Astrocyte (in vitro differentiated cells and primary cell): ENCODE measurements around the gene TRPC4. TPM values are rescaled to one million over a fixed set of nuclear protein-coding genes. Genes with fewer than 3 reads are reported as not detected.
A peak's percentile ranks its signal among the peaks of the same experiment; 100 is the strongest.

ENCODE experiments used
- DNase-seq: peaks from one replicate; pipeline ENCODE4 v3.0.0-alpha.2; 2010; ENCODE audit warnings: low read depth
- FAIRE-seq: peaks from 2 replicates; lab custom pipeline; 2011; peaks lifted over from hg19 to GRCh38; lab: Jason Lieb, UNC
- H2AFZ ChIP-seq: 2 replicates; pipeline ENCODE4 v1.6.0; 2012; ENCODE audit warnings: low read depth, low read length, inconsistent platforms
- H3K27ac ChIP-seq: 2 replicates; pipeline ENCODE4 v1.5.1; 2011; ENCODE audit warnings: low read depth, low read length, inconsistent platforms
- H3K27me3 ChIP-seq: 2 replicates; pipeline ENCODE4 v1.6.0; 2011; ENCODE audit warnings: low read length, inconsistent platforms; ENCODE audit not compliant: insufficient read depth
- H3K36me3 ChIP-seq: 2 replicates; pipeline ENCODE4 v1.5.1; 2011; ENCODE audit warnings: low read length, inconsistent platforms; ENCODE audit not compliant: insufficient read depth
- H3K4me1 ChIP-seq: 2 replicates; pipeline ENCODE4 v1.5.1; 2011; ENCODE audit warnings: low read length, inconsistent platforms; ENCODE audit not compliant: insufficient read depth
- H3K4me2 ChIP-seq: 2 replicates; pipeline ENCODE4 v1.6.0; 2012; ENCODE audit warnings: low read length, inconsistent platforms
- H3K4me3 ChIP-seq: 2 replicates; pipeline ENCODE4 v1.5.1; 2011; ENCODE audit warnings: low read depth, mild to moderate bottlenecking, low read length, inconsistent platforms; ENCODE audit not compliant: insufficient read depth
- H3K79me2 ChIP-seq: 2 replicates; pipeline ENCODE4 v1.6.0; 2012; ENCODE audit warnings: mild to moderate bottlenecking, low read length, inconsistent platforms; ENCODE audit not compliant: insufficient read depth
- H3K9ac ChIP-seq: 2 replicates; pipeline ENCODE4 v1.6.0; 2012; ENCODE audit warnings: mild to moderate bottlenecking, low read length, inconsistent platforms
- H3K9me3 ChIP-seq: 2 replicates; pipeline ENCODE4 v1.5.1; 2012; ENCODE audit warnings: low read depth, mild to moderate bottlenecking, low read length, inconsistent platforms; ENCODE audit not compliant: insufficient read depth
- H4K20me1 ChIP-seq: 2 replicates; pipeline ENCODE4 v1.6.0; 2012; ENCODE audit warnings: low read length, inconsistent platforms; ENCODE audit not compliant: insufficient read depth
- H3K27ac Mint-ChIP-seq: one replicate; pipeline ENCODE4 v1.8.0; 2021; ENCODE audit warnings: mild to moderate bottlenecking, mixed read lengths; ENCODE audit not compliant: unreplicated experiment
- H3K27me3 Mint-ChIP-seq: one replicate; pipeline ENCODE4 v1.8.0; 2021; ENCODE audit warnings: low read depth, mixed read lengths; ENCODE audit not compliant: unreplicated experiment
- H3K36me3 Mint-ChIP-seq: one replicate; pipeline ENCODE4 v1.8.0; 2021; ENCODE audit warnings: low read depth, mixed read lengths; ENCODE audit not compliant: unreplicated experiment
- H3K4me1 Mint-ChIP-seq: one replicate; pipeline ENCODE4 v1.8.0; 2021; ENCODE audit warnings: low read depth, mixed read lengths; ENCODE audit not compliant: unreplicated experiment
- H3K4me3 Mint-ChIP-seq: one replicate; pipeline ENCODE4 v1.8.0; 2021; ENCODE audit warnings: mild to moderate bottlenecking, moderate library complexity, mixed read lengths; ENCODE audit not compliant: unreplicated experiment
- H3K9me3 Mint-ChIP-seq: one replicate; pipeline ENCODE4 v1.8.0; 2021; ENCODE audit warnings: mild to moderate bottlenecking, mixed read lengths; ENCODE audit not compliant: unreplicated experiment
- CTCF ChIP-seq: IDR thresholded peaks from 2 replicates; pipeline ENCODE4 v1.5.1; 2011; ENCODE audit warnings: low read depth, mild to moderate bottlenecking, inconsistent platforms, low read length, moderate library complexity; ENCODE audit not compliant: insufficient read depth
- EZH2 ChIP-seq: IDR thresholded peaks from 2 replicates; pipeline ENCODE4 v1.6.1; 2012; ENCODE audit warnings: mild to moderate bottlenecking, low read length, inconsistent platforms; ENCODE audit not compliant: insufficient read depth
- total RNA-seq: library from RNA; stranded (reverse); gene quantifications from 2 replicates; pipeline ENCODE4 v1.2.1, GENCODE V29; 2021

TRPC4 gene
- total RNA-seq, 1 donor from 2014 or later, result 14.4 TPM

- no peak overlapping the region for H3K27ac ChIP-seq
Observed at GRCh38 chr13:37599519-37599918, 270.1 kb downstream of the TRPC4 start.

GRCh38 chr13:37598597-37598996 lies 271.0 kb downstream of the TRPC4 start, which contains the start of gene POSTN:
Gene POSTN, minus strand, starts transcription at chr13:37598768. Its CDS starts 42 bp downstream, at chr13:37598726.
- TF ChIP-seq CTCF, result no peak
- TF ChIP-seq EZH2, result no peak
- Histone ChIP-seq H4K20me1 (no peaks in the 10 kb centered on the region), H3K4me2 (peak within 1 kb of the TSS; percentile 77), H3K4me1 (no peaks in the 10 kb centered on the region), H3K27me3 (no peaks in the 10 kb centered on the region), H2AFZ (no peak within 1 kb of the TSS), H3K36me3 (no peaks in the 10 kb centered on the region), H3K9me3 (no peaks in the 10 kb centered on the region), H3K79me2 (peaks cover 27% of the 10 kb centered on the region), H3K9ac (peak within 1 kb of the TSS; percentile 74), H3K27ac (no peak within 1 kb of the TSS), H3K4me3 (peak within 1 kb of the TSS; percentile 58)
- no peak for FAIRE-seq
- H3K4me1 Mint-ChIP-seq, result peaks cover 12% of the 10 kb centered on the region
- peak within 1 kb of the TSS; percentile 73 for H3K4me3 Mint-ChIP-seq
- no peaks in the 10 kb centered on the region for H3K27me3 Mint-ChIP-seq
- no peaks in the 10 kb centered on the region for H3K9me3 Mint-ChIP-seq
- no peaks in the 10 kb centered on the region for H3K36me3 Mint-ChIP-seq
- peak; percentile 61 for DNase-seq
- H3K27ac Mint-ChIP-seq, result peak within 1 kb of the TSS; percentile 82

More at GRCh38 chr13:37599519-37599918, 270.1 kb downstream of the TRPC4 start:
- H3K4me2 ChIP-seq, result no peak overlapping the region
- peaks cover 27% of the 10 kb centered on the region for H3K79me2 ChIP-seq
- Mint-ChIP-seq H3K4me3 (no peak overlapping the region), H3K27ac (no peak overlapping the region), H3K36me3 (no peaks in the 10 kb centered on the region), H3K4me1 (peaks cover 12% of the 10 kb centered on the region), H3K9me3 (no peaks in the 10 kb centered on the region), H3K27me3 (no peaks in the 10 kb centered on the region)
- no peaks in the 10 kb centered on the region for H3K27me3 ChIP-seq
- H2AFZ ChIP-seq, result no peak overlapping the region
- no peak for TF ChIP-seq EZH2
- TF ChIP-seq CTCF, result no peak
- no peak overlapping the region for H3K4me3 ChIP-seq
- no peak overlapping the region for H3K9ac ChIP-seq
- H3K4me1 ChIP-seq, result no peaks in the 10 kb centered on the region
- peak; percentile 16 for DNase-seq
- no peaks in the 10 kb centered on the region for H3K36me3 ChIP-seq
- FAIRE-seq, result no peak
- H4K20me1 ChIP-seq, result no peaks in the 10 kb centered on the region
- no peaks in the 10 kb centered on the region for H3K9me3 ChIP-seq

- Histone ChIP-seq H2AFZ (no peak overlapping the region), H3K4me2 (peak overlapping the region; percentile 77), H3K79me2 (peaks cover 27% of the 10 kb centered on the region), H3K36me3 (no peaks in the 10 kb centered on the region), H3K4me3 (peak overlapping the region; percentile 58), H3K9ac (peak overlapping the region; percentile 74), H4K20me1 (no peaks in the 10 kb centered on the region), H3K27ac (no peak overlapping the region), H3K9me3 (no peaks in the 10 kb centered on the region), H3K4me1 (no peaks in the 10 kb centered on the region), H3K27me3 (no peaks in the 10 kb centered on the region)
- FAIRE-seq, result peak; percentile 9
- Mint-ChIP-seq H3K27ac (no peak overlapping the region), H3K4me1 (peaks cover 11% of the 10 kb centered on the region), H3K36me3 (no peaks in the 10 kb centered on the region), H3K27me3 (no peaks in the 10 kb centered on the region), H3K4me3 (peak overlapping the region; percentile 69), H3K9me3 (no peaks in the 10 kb centered on the region)
- TF ChIP-seq CTCF, result no peak
- TF ChIP-seq EZH2, result no peak
- no peak for DNase-seq
Observed at GRCh38 chr13:37597477-37598025, 272.0 kb downstream of the TRPC4 start.
